HepG2 (cell line): Measurements from ENCODE around the gene PMAIP1. TPM values are rescaled to one million over a fixed set of nuclear protein-coding genes. Genes with fewer than 3 reads are reported as not detected.

Source experiments
- MIER2 ChIP-seq: IDR thresholded peaks from 2 replicates; pipeline ENCODE4 v1.6.1; 2016; ENCODE audit warnings: missing biosample characterization, missing genetic modification reagents
- NONO ChIP-seq, 2 experiments: fragments of 450-650 bp in 1 of 2; sonication (generic) in 1 of 2; formaldehyde crosslinking in 1 of 2; IDR thresholded peaks in 1 of 2; conservative IDR thresholded peaks in 1 of 2; 2 replicates each; pipeline versions ENCODE4 v1.6.1 to v1.8.0; 2017 to 2022; ENCODE audit warnings: mild to moderate bottlenecking in 1 of 2, missing genetic modification reagents in 1 of 2, moderate library complexity in 1 of 2
- ZFP90 ChIP-seq: sonication (generic); formaldehyde crosslinking; IDR thresholded peaks from 2 replicates; pipeline ENCODE4 v1.8.0; 2022; ENCODE audit warnings: missing genetic modification reagents, mild to moderate bottlenecking, inconsistent platforms, borderline replicate concordance
- ZNF281 ChIP-seq: sonication (generic); formaldehyde crosslinking; IDR thresholded peaks from 2 replicates; pipeline ENCODE4 v1.4.0; 2020; ENCODE audit warnings: missing genetic modification reagents, borderline replicate concordance
- ZNF329 ChIP-seq: sonication (generic); formaldehyde crosslinking; IDR thresholded peaks from 2 replicates; pipeline ENCODE4 v1.9.0; 2021; ENCODE audit warnings: low read depth, mild to moderate bottlenecking, missing genetic modification reagents
- ZNF446 ChIP-seq: sonication (generic); formaldehyde crosslinking; IDR thresholded peaks from 2 replicates; pipeline ENCODE4 v1.5.0; 2020; ENCODE audit warnings: mild to moderate bottlenecking, missing genetic modification reagents
- polyA plus RNA-seq, 8 experiments: library from polyadenylated mRNA; depleted of rRNA in 3 of 8; stranded (reverse) in 7 of 8; unstranded in 1 of 8; fragments of >200 nt; fragmentation: Illumina TruSeq in 4 of 8; extraction: Trizol in 4 of 8; gene quantifications; 2 replicates each; pipeline versions ENCODE4 v1.2.1 to v1.2.3, GENCODE V29; 2011 to 2016; ENCODE audit warnings: low read depth in 4 of 8, missing spikeins in 1 of 8, mixed read lengths in 1 of 8; ENCODE audit not compliant: insufficient read depth in 1 of 8
- total RNA-seq, 5 experiments: library from RNA; depleted of rRNA; stranded (reverse); fragments of >200 nt; fragmentation: Illumina TruSeq; extraction: Trizol; gene quantifications; 2 replicates each; pipeline ENCODE4 v1.2.3, GENCODE V29; 2016; ENCODE audit warnings: low read depth in 1 of 5
- TF ChIP-seq, protein P1 (sequence below), 2 experiments: fragments of 450-650 bp in 1 of 2; sonication (generic) in 1 of 2; formaldehyde crosslinking in 1 of 2; IDR thresholded peaks; 2 replicates each; pipeline versions ENCODE4 v1.6.1 to v1.8.0; 2016 to 2022; ENCODE audit warnings: antibody characterized with exemption in 1 of 2, mild to moderate bottlenecking in 1 of 2, missing genetic modification reagents in 1 of 2

Gene PMAIP1
- total and polyA plus RNA-seq, 2 of the 13 experiments (the other 11 are each of a cell fraction or from before 2014, with no cell fraction given), result 1.5 to 1.7 TPM

- TF ChIP-seq, protein P1, sequence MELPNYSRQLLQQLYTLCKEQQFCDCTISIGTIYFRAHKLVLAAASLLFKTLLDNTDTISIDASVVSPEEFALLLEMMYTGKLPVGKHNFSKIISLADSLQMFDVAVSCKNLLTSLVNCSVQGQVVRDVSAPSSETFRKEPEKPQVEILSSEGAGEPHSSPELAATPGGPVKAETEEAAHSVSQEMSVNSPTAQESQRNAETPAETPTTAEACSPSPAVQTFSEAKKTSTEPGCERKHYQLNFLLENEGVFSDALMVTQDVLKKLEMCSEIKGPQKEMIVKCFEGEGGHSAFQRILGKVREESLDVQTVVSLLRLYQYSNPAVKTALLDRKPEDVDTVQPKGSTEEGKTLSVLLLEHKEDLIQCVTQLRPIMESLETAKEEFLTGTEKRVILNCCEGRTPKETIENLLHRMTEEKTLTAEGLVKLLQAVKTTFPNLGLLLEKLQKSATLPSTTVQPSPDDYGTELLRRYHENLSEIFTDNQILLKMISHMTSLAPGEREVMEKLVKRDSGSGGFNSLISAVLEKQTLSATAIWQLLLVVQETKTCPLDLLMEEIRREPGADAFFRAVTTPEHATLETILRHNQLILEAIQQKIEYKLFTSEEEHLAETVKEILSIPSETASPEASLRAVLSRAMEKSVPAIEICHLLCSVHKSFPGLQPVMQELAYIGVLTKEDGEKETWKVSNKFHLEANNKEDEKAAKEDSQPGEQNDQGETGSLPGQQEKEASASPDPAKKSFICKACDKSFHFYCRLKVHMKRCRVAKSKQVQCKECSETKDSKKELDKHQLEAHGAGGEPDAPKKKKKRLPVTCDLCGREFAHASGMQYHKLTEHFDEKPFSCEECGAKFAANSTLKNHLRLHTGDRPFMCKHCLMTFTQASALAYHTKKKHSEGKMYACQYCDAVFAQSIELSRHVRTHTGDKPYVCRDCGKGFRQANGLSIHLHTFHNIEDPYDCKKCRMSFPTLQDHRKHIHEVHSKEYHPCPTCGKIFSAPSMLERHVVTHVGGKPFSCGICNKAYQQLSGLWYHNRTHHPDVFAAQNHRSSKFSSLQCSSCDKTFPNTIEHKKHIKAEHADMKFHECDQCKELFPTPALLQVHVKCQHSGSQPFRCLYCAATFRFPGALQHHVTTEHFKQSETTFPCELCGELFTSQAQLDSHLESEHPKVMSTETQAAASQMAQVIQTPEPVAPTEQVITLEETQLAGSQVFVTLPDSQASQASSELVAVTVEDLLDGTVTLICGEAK (IDR thresholded peaks at IDR 0.05), result no peak
- TF ChIP-seq, protein P1 (CRISPR knock-in tag; IDR thresholded peaks at IDR 0.05), result no peak
- TF ChIP-seq ZNF329 (CRISPR knock-in tag) (no peak), NONO (IDR thresholded peaks at IDR 0.05) (no peak), NONO (CRISPR knock-in tag; conservative IDR thresholded peaks at IDR 0.05) (no peak), ZFP90 (no peak), ZNF281 (CRISPR knock-in tag) (no peak), MIER2 (CRISPR knock-in tag) (no peak), ZNF446 (CRISPR knock-in tag) (no peak)
- TF ChIP-seq, all 625 proteins: peak for 0
Observed at GRCh38 chr18:59907660-59908059, 7.9 kb downstream of the PMAIP1 start (continued).
